Fibroblast of skin of scalp (primary cell): ENCODE measurements around the gene SIX6.

Experiments
- DNase-seq: peaks from one replicate; pipeline ENCODE4 v3.0.0-alpha.2; 2013

Gene SIX6

GRCh38 chr14:60514378-60514740, 5.4 kb downstream of the SIX6 start:
- no peak for DNase-seq

- no peak for DNase-seq
Observed at GRCh38 chr14:60514741-60515491, 6.0 kb downstream of the SIX6 start.

- DNase-seq: no peak
Observed at GRCh38 chr14:60515511-60516289, 6.8 kb downstream of the SIX6 start.

- DNase-seq: no peak
Observed at GRCh38 chr14:60532442-60532841, 23.5 kb downstream of the SIX6 start.

- DNase-seq: no peak
Observed at GRCh38 chr14:60537663-60538062, 28.7 kb downstream of the SIX6 start.

- no peak for DNase-seq
Observed at GRCh38 chr14:60544659-60545058, 35.7 kb downstream of the SIX6 start.

GRCh38 chr14:60553808-60554207, 44.9 kb downstream of the SIX6 start:
- peak; percentile 3 for DNase-seq

GRCh38 chr14:60561845-60562746, 53.1 kb downstream of the SIX6 start:
- DNase-seq: peak; percentile 75
